ENCODE results near the gene COG5.

Gene COG5

DNA sequence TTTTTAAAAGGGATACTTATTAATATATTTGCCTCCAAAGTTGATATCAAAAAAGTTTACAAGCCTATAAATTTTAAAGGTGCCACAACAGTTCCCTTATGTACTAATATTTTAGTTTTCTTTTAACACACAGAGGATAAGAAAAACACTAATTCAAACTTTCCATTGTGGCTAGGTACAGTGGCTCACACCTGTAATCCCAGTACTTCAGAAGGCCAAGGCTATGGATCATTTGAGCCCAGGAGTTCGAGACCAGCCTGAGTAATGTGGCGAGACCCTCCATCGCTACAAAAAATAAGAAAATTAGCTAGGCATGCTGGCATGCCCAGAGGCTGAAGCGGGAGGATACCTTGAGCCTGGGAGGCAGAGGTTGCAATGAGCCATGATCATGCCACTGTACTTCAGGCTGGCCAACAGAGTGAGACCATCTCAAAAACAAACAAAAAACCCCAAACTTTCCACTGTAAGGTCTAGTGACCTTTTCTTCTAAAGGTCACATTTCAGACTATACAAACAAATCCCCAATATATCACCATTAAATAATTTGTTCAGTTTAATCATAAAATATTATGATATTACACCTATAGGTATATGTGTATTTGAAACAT, 287.4 kb downstream of the COG5 start:
- Histone ChIP-seq H3K9ac (ENCODE audit: low read depth, low read length) (no peak overlapping the region), H3K4me3 (ENCODE audit: low read depth, low read length) (no peak overlapping the region), H3K36me3 (ENCODE audit: control insufficient read depth, insufficient read depth, low read length) (no peaks in the 10 kb centered on the region), H3K9me3 (ENCODE audit: control insufficient read depth, insufficient read depth, low read length) (no peaks in the 10 kb centered on the region), H3K27me3 (ENCODE audit: control insufficient read depth, insufficient read depth, low read length) (no peaks in the 10 kb centered on the region), H3K4me1 (ENCODE audit: control insufficient read depth, insufficient read depth, low read length) (no peaks in the 10 kb centered on the region)

DNA sequence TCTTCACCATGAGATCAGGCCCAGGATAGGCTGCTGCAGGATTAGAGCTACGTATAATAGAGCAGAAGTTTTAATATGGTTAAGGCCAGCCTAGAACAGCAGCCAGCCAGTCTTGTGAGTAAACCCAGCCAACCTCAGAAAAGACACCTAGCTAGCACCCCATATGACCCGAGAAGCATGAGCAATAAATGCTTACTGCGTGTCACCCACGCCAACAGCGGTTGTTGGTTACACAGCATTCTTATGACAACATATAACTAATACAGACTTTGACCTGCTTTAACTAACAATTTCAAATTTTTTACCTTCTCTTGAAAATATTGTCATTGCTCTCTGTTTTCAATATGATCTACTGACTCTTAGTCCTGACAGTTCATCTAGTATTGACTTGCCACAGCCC, 289.2 kb downstream of the COG5 start:
- H3K9me3 ChIP-seq (ENCODE audit: control insufficient read depth, insufficient read depth, low read length) = no peaks in the 10 kb centered on the region
- H3K27me3 ChIP-seq (ENCODE audit: control insufficient read depth, insufficient read depth, low read length) = no peaks in the 10 kb centered on the region
- no peak overlapping the region for H3K4me3 ChIP-seq (ENCODE audit: low read depth, low read length)
- no peak overlapping the region for H3K9ac ChIP-seq (ENCODE audit: low read depth, low read length)
- H3K4me1 ChIP-seq (ENCODE audit: control insufficient read depth, insufficient read depth, low read length) = no peaks in the 10 kb centered on the region
- no peaks in the 10 kb centered on the region for H3K36me3 ChIP-seq (ENCODE audit: control insufficient read depth, insufficient read depth, low read length)

DNA sequence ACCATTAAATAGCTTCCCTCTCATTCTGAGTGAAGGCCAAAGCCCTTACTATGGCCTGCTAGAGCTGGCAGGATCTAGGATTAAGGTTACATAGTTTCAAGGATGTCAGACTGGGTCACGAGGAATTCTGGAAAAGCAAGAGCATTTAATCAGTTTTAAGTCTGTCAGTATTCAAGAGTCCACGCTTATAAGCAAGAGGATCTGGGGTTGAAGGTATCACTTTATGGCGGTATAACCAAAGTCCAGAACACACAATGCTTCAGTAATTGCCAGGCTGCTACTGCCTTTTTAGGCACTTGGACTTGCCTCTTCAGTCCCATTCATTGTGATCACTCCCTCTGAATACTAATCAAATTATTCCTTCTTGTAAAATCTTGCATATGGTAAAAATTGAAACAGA, 293.9 kb downstream of the COG5 start:
- H3K4me1 ChIP-seq (ENCODE audit: control insufficient read depth, insufficient read depth, low read length) = no peaks in the 10 kb centered on the region
- H3K9ac ChIP-seq (ENCODE audit: low read depth, low read length) = no peak overlapping the region
- H3K9me3 ChIP-seq (ENCODE audit: control insufficient read depth, insufficient read depth, low read length) = no peaks in the 10 kb centered on the region
- no peak overlapping the region for H3K4me3 ChIP-seq (ENCODE audit: low read depth, low read length)
- no peaks in the 10 kb centered on the region for H3K36me3 ChIP-seq (ENCODE audit: control insufficient read depth, insufficient read depth, low read length)
- no peaks in the 10 kb centered on the region for H3K27me3 ChIP-seq (ENCODE audit: control insufficient read depth, insufficient read depth, low read length)

DNA sequence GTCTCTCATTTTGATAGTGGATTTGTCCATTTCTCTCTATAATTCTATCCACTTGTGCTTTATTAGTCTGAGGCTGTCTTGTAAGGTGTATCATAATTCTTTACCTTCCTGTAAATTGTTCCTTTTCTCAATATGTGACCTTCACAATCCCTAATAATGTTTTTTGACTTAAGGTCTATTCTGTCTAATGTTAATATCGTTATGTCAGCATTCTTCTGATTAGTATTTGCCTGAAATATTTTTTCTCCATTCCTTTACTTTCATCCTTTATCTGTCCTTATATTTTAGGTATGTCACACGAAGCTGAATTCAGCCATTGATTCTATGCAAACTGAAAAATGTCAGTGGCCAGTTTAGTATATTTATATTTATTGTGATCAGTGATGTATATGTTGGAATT, 295.1 kb downstream of the COG5 start:
- no peaks in the 10 kb centered on the region for H3K9me3 ChIP-seq (ENCODE audit: control insufficient read depth, insufficient read depth, low read length)
- H3K4me3 ChIP-seq (ENCODE audit: low read depth, low read length) = no peak overlapping the region
- H3K9ac ChIP-seq (ENCODE audit: low read depth, low read length) = no peak overlapping the region
- no peaks in the 10 kb centered on the region for H3K36me3 ChIP-seq (ENCODE audit: control insufficient read depth, insufficient read depth, low read length)
- H3K27me3 ChIP-seq (ENCODE audit: control insufficient read depth, insufficient read depth, low read length) = no peaks in the 10 kb centered on the region
- H3K4me1 ChIP-seq (ENCODE audit: control insufficient read depth, insufficient read depth, low read length) = no peaks in the 10 kb centered on the region

DNA sequence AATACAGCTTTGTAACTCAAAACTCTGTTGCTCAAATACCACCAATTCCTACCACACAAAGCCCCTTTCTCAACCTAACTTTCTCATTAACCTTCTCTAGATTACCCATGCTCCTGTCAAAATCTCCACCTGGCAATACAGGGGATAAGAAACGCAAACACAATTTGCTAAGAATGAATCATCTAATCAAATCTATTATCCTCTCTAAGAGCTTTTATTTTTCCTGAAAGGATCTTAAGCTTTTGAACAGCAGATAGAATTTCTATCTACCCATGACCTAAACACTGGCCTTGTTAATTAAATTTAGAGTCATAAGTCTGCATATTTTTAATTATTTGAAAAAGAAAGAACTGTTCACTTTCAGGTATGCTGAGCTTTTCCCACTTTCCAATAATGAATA, 296.6 kb downstream of the COG5 start:
- H3K4me3 ChIP-seq (ENCODE audit: low read depth, low read length) = no peak overlapping the region
- no peaks in the 10 kb centered on the region for H3K36me3 ChIP-seq (ENCODE audit: control insufficient read depth, insufficient read depth, low read length)
- no peaks in the 10 kb centered on the region for H3K9me3 ChIP-seq (ENCODE audit: control insufficient read depth, insufficient read depth, low read length)
- no peak overlapping the region for H3K9ac ChIP-seq (ENCODE audit: low read depth, low read length)
- H3K4me1 ChIP-seq (ENCODE audit: control insufficient read depth, insufficient read depth, low read length) = no peaks in the 10 kb centered on the region
- no peaks in the 10 kb centered on the region for H3K27me3 ChIP-seq (ENCODE audit: control insufficient read depth, insufficient read depth, low read length)

DNA sequence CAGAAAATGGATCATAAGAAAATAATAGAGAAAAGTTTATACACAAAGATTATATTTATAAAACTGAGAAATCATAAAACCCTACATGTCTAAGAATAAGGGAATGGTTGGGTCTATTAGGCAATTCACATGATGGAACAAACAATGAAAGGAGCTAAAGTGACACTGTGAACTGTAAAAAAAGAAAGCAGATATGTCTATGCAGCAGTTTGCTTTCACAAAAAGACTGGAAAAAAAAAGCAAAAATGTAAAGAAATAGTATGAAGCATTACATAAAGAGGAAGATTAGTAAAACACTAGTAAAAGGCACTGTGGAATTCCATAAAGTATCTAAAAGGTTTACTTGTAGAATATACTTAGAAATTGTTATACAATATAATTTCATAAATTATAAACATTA, 299.0 kb downstream of the COG5 start:
- no peak overlapping the region for H3K9ac ChIP-seq (ENCODE audit: low read depth, low read length)
- no peaks in the 10 kb centered on the region for H3K36me3 ChIP-seq (ENCODE audit: control insufficient read depth, insufficient read depth, low read length)
- no peaks in the 10 kb centered on the region for H3K27me3 ChIP-seq (ENCODE audit: control insufficient read depth, insufficient read depth, low read length)
- H3K9me3 ChIP-seq (ENCODE audit: control insufficient read depth, insufficient read depth, low read length) = no peaks in the 10 kb centered on the region
- H3K4me3 ChIP-seq (ENCODE audit: low read depth, low read length) = no peak overlapping the region
- H3K4me1 ChIP-seq (ENCODE audit: control insufficient read depth, insufficient read depth, low read length) = no peaks in the 10 kb centered on the region

DNA sequence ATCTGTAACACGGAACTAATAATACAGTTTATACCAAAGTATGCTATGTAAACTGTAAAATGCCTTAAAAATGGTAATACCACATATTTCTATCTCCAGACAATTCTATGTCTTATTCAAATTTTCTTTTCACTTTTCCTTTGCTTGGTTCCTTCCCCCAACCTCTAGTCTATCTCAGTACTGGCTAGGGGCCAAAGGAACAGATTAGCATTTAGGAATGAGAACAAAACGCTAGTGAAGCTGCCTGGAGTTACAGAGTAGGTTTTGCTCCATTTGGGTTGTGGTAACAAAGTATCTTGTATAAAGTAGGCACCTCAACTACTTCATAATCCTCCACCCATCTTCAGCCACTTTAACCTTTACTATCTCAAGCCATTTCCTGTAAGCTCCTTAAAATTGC, 300.9 kb downstream of the COG5 start:
- H3K4me3 ChIP-seq (ENCODE audit: low read depth, low read length) = no peak overlapping the region
- no peaks in the 10 kb centered on the region for H3K36me3 ChIP-seq (ENCODE audit: control insufficient read depth, insufficient read depth, low read length)
- H3K27me3 ChIP-seq (ENCODE audit: control insufficient read depth, insufficient read depth, low read length) = no peaks in the 10 kb centered on the region
- peaks cover 4% of the 10 kb centered on the region for H3K4me1 ChIP-seq (ENCODE audit: control insufficient read depth, insufficient read depth, low read length)
- no peak overlapping the region for H3K9ac ChIP-seq (ENCODE audit: low read depth, low read length)
- no peaks in the 10 kb centered on the region for H3K9me3 ChIP-seq (ENCODE audit: control insufficient read depth, insufficient read depth, low read length)

DNA sequence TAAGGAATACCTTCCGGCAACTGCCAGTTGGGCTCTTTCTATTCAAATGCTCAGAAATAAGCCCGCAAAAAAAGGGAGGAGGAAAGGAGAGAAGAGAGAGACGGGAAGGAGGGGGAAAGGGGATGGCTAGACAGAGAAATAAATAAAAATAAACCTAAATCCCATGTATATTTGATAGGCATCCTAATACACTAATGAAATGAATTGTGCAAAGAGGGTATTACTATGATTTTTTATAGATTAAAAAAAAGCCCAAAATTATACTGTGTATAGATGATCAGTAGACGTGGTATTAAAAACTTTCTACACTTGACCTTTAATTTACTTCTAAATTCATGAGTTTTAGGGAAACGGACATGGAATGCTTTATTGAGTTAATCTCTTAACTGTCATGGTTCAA, 305.0 kb downstream of the COG5 start:
- peaks cover 4% of the 10 kb centered on the region for H3K4me1 ChIP-seq (ENCODE audit: control insufficient read depth, insufficient read depth, low read length)
- no peaks in the 10 kb centered on the region for H3K9me3 ChIP-seq (ENCODE audit: control insufficient read depth, insufficient read depth, low read length)
- H3K27me3 ChIP-seq (ENCODE audit: control insufficient read depth, insufficient read depth, low read length) = no peaks in the 10 kb centered on the region
- H3K36me3 ChIP-seq (ENCODE audit: control insufficient read depth, insufficient read depth, low read length) = no peaks in the 10 kb centered on the region
- H3K9ac ChIP-seq (ENCODE audit: low read depth, low read length) = no peak overlapping the region
- H3K4me3 ChIP-seq (ENCODE audit: low read depth, low read length) = no peak overlapping the region

DNA sequence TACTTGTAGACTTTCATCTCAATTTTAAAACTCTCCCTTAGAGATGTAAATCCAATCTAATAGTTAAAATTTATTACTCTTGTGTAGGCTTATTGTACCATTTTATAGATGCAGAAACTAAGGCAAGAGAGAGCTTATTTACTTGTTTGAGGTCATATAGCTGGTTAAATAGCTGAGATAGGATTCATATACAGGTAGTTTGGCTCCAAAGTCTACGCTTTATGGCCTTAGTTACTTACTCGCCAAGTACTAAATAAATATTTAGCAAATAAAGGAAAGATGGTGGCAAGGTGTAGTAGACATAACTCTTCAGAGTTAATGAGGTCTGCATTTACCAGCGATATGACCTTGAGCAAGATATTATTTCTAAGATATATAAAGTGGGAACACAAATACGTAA, 308.1 kb downstream of the COG5 start:
- no peaks in the 10 kb centered on the region for H3K9me3 ChIP-seq (ENCODE audit: control insufficient read depth, insufficient read depth, low read length)
- H3K36me3 ChIP-seq (ENCODE audit: control insufficient read depth, insufficient read depth, low read length) = no peaks in the 10 kb centered on the region
- no peak overlapping the region for H3K4me3 ChIP-seq (ENCODE audit: low read depth, low read length)
- no peak overlapping the region for H3K9ac ChIP-seq (ENCODE audit: low read depth, low read length)
- no peaks in the 10 kb centered on the region for H3K27me3 ChIP-seq (ENCODE audit: control insufficient read depth, insufficient read depth, low read length)
- H3K4me1 ChIP-seq (ENCODE audit: control insufficient read depth, insufficient read depth, low read length) = peaks cover 4% of the 10 kb centered on the region

DNA sequence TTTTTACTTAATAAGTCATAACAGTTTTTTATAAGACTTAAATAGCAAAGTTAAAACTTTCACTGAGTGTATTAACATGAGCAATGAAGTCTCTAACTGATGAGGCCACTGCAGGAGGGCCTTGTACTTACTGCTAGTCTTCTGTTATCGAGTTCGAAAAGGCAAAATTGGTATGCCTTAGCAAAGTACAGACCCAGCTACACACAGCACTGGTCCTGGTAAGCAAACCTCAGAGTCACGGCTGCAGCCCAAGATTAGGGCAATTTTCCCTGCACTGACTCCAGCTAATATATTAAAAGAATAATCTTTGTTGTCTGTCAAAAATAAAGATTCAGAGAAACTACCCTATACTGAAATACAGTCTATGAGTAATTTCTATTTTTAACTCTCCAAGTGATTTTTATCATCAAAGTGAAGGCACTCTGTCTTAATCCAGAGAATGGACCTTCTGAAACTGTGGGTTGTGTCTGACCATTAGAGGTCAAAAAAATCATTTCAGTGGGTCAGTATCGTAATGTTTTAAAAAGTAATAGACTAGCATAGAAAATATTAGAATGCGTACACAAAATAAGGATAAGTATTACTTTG, 309.2 kb downstream of the COG5 start:
- Histone ChIP-seq H3K36me3 (ENCODE audit: control insufficient read depth, insufficient read depth, low read length) (no peaks in the 10 kb centered on the region), H3K27me3 (ENCODE audit: control insufficient read depth, insufficient read depth, low read length) (no peaks in the 10 kb centered on the region), H3K4me3 (ENCODE audit: low read depth, low read length) (no peak overlapping the region)

DNA sequence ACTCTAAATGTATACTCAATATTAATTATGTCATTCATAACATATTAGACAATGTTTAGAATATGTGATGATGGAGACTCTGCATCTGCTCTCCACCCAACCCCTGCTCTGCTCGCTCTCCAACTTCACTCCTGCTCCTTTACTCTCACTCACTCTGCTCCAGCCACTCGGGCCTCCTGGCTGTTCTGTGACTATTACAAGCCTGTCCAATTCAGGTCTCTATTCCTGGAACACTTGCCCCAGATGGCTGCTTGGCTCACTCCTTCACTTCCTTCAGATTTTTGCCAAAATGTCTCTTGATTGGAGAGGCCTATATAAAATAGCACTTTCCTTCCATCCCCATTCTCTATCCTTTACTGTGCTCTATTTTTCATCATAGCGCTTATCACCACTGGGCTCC, 310.1 kb downstream of the COG5 start:
- Histone ChIP-seq H3K36me3 (ENCODE audit: control insufficient read depth, insufficient read depth, low read length) (no peaks in the 10 kb centered on the region), H3K4me3 (ENCODE audit: low read depth, low read length) (no peak overlapping the region), H3K9me3 (ENCODE audit: control insufficient read depth, insufficient read depth, low read length) (no peaks in the 10 kb centered on the region), H3K9ac (ENCODE audit: low read depth, low read length) (no peak overlapping the region), H3K4me1 (ENCODE audit: control insufficient read depth, insufficient read depth, low read length) (peaks cover 4% of the 10 kb centered on the region), H3K27me3 (ENCODE audit: control insufficient read depth, insufficient read depth, low read length) (no peaks in the 10 kb centered on the region)

More for the DNA sequence above, 309.2 kb downstream of the COG5 start:
- H3K4me1 ChIP-seq (ENCODE audit: control insufficient read depth, insufficient read depth, low read length) = peaks cover 4% of the 10 kb centered on the region
- no peak overlapping the region for H3K9ac ChIP-seq (ENCODE audit: low read depth, low read length)
- no peaks in the 10 kb centered on the region for H3K9me3 ChIP-seq (ENCODE audit: control insufficient read depth, insufficient read depth, low read length)

DNA sequence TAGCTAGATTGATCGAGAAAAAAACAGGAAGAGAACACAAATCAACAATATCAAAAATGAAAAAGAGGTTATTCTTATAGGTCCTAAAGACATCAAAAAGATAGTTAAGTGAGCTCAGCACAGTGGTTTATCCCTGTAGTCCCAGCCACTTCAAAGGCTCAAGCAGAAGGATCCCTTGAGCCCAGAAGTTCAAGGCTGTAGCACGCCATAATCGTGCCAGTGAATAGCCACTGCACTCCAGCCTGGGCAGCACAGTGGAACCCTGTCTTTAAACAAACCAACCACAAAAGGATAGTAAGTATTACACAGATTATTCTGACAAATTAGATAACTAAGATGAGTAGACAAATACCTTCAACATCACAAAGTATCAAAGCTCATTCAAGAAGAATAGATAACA, 311.8 kb downstream of the COG5 start:
- H3K4me3 ChIP-seq (ENCODE audit: low read depth, low read length) = no peak overlapping the region
- H3K4me1 ChIP-seq (ENCODE audit: control insufficient read depth, insufficient read depth, low read length) = no peaks in the 10 kb centered on the region
- no peaks in the 10 kb centered on the region for H3K9me3 ChIP-seq (ENCODE audit: control insufficient read depth, insufficient read depth, low read length)
- H3K9ac ChIP-seq (ENCODE audit: low read depth, low read length) = no peak overlapping the region
- no peaks in the 10 kb centered on the region for H3K36me3 ChIP-seq (ENCODE audit: control insufficient read depth, insufficient read depth, low read length)
- H3K27me3 ChIP-seq (ENCODE audit: control insufficient read depth, insufficient read depth, low read length) = no peaks in the 10 kb centered on the region

Measured in iPS-15b (cell line).